BLaER1 (cell line): Measurements from ENCODE around the gene ITLN2.
"Not testable (repeated sequence)": the region's sequence is repeated elsewhere in the genome, so short reads cannot be mapped to it uniquely, and the experiment has no call there.

Source experiments
- H3K27ac ChIP-seq: shearing (Covaris generic); formaldehyde crosslinking; 2 replicates; pipeline ENCODE4 v1.8.1; 2022
- H3K27me3 ChIP-seq: shearing (Covaris generic); formaldehyde crosslinking; 2 replicates; pipeline ENCODE4 v1.8.1; 2022
- H3K36me3 ChIP-seq: shearing (Covaris generic); formaldehyde crosslinking; 2 replicates; pipeline ENCODE4 v1.8.1; 2022
- H3K4me1 ChIP-seq: shearing (Covaris generic); formaldehyde crosslinking; 2 replicates; pipeline ENCODE4 v1.8.1; 2022
- H3K4me2 ChIP-seq: shearing (Covaris generic); formaldehyde crosslinking; 2 replicates; pipeline ENCODE4 v1.8.1; 2022
- H3K4me3 ChIP-seq: shearing (Covaris generic); formaldehyde crosslinking; 2 replicates; pipeline ENCODE4 v1.8.1; 2022
- H3K9ac ChIP-seq: shearing (Covaris generic); formaldehyde crosslinking; 2 replicates; pipeline ENCODE4 v1.8.1; 2022
- H3K9me3 ChIP-seq: shearing (Covaris generic); formaldehyde crosslinking; 2 replicates; pipeline ENCODE4 v1.8.1; 2022
- H4K20me1 ChIP-seq: shearing (Covaris generic); formaldehyde crosslinking; 2 replicates; pipeline ENCODE4 v1.8.1; 2022
- Cebpa-rat ChIP-seq: shearing (Covaris generic); IDR thresholded peaks from 2 replicates; pipeline ENCODE4 v1.8.1; 2022

Gene ITLN2

GRCh38 chr1:160942926-160943325, 11.7 kb downstream of the ITLN2 start:
- H3K36me3 ChIP-seq, result no peaks in the 10 kb centered on the region
- no peak for TF ChIP-seq Cebpa-rat
- H3K4me2 ChIP-seq, result no peak overlapping the region
- H3K27ac ChIP-seq, result no peak overlapping the region
- no peaks in the 10 kb centered on the region for H3K27me3 ChIP-seq
- H3K9me3 ChIP-seq, result peaks cover 6% of the 10 kb centered on the region; the same call in 1 of the 2 replicates
- no peaks in the 10 kb centered on the region for H3K4me1 ChIP-seq
- no peak overlapping the region for H3K9ac ChIP-seq
- H4K20me1 ChIP-seq, result no peaks in the 10 kb centered on the region
- no peak overlapping the region for H3K4me3 ChIP-seq

- H3K9ac ChIP-seq, H4K20me1 ChIP-seq, H3K4me1 ChIP-seq, H3K27ac ChIP-seq, H3K27me3 ChIP-seq, H3K4me2 ChIP-seq, H3K36me3 ChIP-seq, H3K4me3 ChIP-seq: not testable (repeated sequence)
- H3K9me3 ChIP-seq, result peaks cover 37% of the 10 kb centered on the region
These were observed 17.9 kb downstream of the ITLN2 start for GRCh38 chr1:160936666-160937065.

- Histone ChIP-seq H3K27ac (no peak overlapping the region), H3K36me3 (no peaks in the 10 kb centered on the region), H4K20me1 (no peaks in the 10 kb centered on the region), H3K9me3 (peaks cover 40% of the 10 kb centered on the region), H3K9ac (no peak overlapping the region), H3K27me3 (no peaks in the 10 kb centered on the region), H3K4me2 (no peak overlapping the region), H3K4me1 (no peaks in the 10 kb centered on the region), H3K4me3 (no peak overlapping the region)
- no peak for TF ChIP-seq Cebpa-rat
These were observed 18.9 kb downstream of the ITLN2 start for GRCh38 chr1:160935527-160936258.

- H3K4me2 ChIP-seq, H3K4me3 ChIP-seq, H3K27ac ChIP-seq, H3K9ac ChIP-seq, H3K27me3 ChIP-seq, H4K20me1 ChIP-seq, H3K36me3 ChIP-seq, H3K4me1 ChIP-seq: not testable (repeated sequence)
- peaks cover 41% of the 10 kb centered on the region for H3K9me3 ChIP-seq
These were observed 21.3 kb downstream of the ITLN2 start for GRCh38 chr1:160933305-160933704.

- H3K4me3 ChIP-seq, result no peak overlapping the region
- H4K20me1 ChIP-seq, result no peaks in the 10 kb centered on the region
- peaks cover 73% of the 10 kb centered on the region for H3K9me3 ChIP-seq
- no peaks in the 10 kb centered on the region for H3K27me3 ChIP-seq
- no peaks in the 10 kb centered on the region for H3K36me3 ChIP-seq
- H3K9ac ChIP-seq, result no peak overlapping the region
- TF ChIP-seq Cebpa-rat, result no peak
- no peak overlapping the region for H3K4me2 ChIP-seq
- H3K4me1 ChIP-seq, result no peaks in the 10 kb centered on the region
- H3K27ac ChIP-seq, result no peak overlapping the region
These were observed 28.9 kb downstream of the ITLN2 start for GRCh38 chr1:160925652-160926244.

GRCh38 chr1:160924791-160925651, 29.6 kb downstream of the ITLN2 start:
- Histone ChIP-seq H3K9ac (no peak overlapping the region), H3K9me3 (peaks cover 80% of the 10 kb centered on the region), H3K4me3 (no peak overlapping the region), H3K27me3 (no peaks in the 10 kb centered on the region), H4K20me1 (no peaks in the 10 kb centered on the region), H3K4me2 (no peak overlapping the region), H3K36me3 (no peaks in the 10 kb centered on the region), H3K4me1 (no peaks in the 10 kb centered on the region), H3K27ac (no peak overlapping the region)
- TF ChIP-seq Cebpa-rat, result no peak

- Histone ChIP-seq H3K4me2 (no peak overlapping the region), H3K9ac (no peak overlapping the region), H3K4me1 (no peaks in the 10 kb centered on the region), H3K4me3 (no peak overlapping the region), H3K27ac (no peak overlapping the region), H3K9me3 (peaks cover 16% of the 10 kb centered on the region), H3K27me3 (no peaks in the 10 kb centered on the region), H3K36me3 (no peaks in the 10 kb centered on the region), H4K20me1 (no peaks in the 10 kb centered on the region)
- TF ChIP-seq Cebpa-rat, result no peak
These were observed 37.9 kb downstream of the ITLN2 start for GRCh38 chr1:160916666-160917065.

- H3K4me3 ChIP-seq, H3K9ac ChIP-seq, H3K4me1 ChIP-seq, H3K27ac ChIP-seq, H3K27me3 ChIP-seq, H3K4me2 ChIP-seq, H3K36me3 ChIP-seq, H4K20me1 ChIP-seq: not testable (repeated sequence)
- H3K9me3 ChIP-seq, result peaks cover 12% of the 10 kb centered on the region
These were observed 41.4 kb downstream of the ITLN2 start for GRCh38 chr1:160913229-160913628.

- H3K4me1 ChIP-seq, result 0 out of 2 replicates have a peak, but pooled peaks cover 7% of the 10 kb centered on the region
- H3K9me3 ChIP-seq, result peaks cover 12% of the 10 kb centered on the region
- H3K27me3 ChIP-seq, result no peaks in the 10 kb centered on the region
- H4K20me1 ChIP-seq, result no peaks in the 10 kb centered on the region
- TF ChIP-seq Cebpa-rat, result no peak
- no peak overlapping the region for H3K9ac ChIP-seq
- H3K4me2 ChIP-seq, result no peak overlapping the region
- H3K27ac ChIP-seq, result no peak overlapping the region
- no peak overlapping the region for H3K4me3 ChIP-seq
- no peaks in the 10 kb centered on the region for H3K36me3 ChIP-seq
These were observed 42.7 kb downstream of the ITLN2 start for GRCh38 chr1:160911925-160912324.

- no peak for TF ChIP-seq Cebpa-rat
- Histone ChIP-seq H4K20me1 (no peaks in the 10 kb centered on the region), H3K4me3 (no peak overlapping the region), H3K9me3 (peaks cover 12% of the 10 kb centered on the region), H3K9ac (no peak overlapping the region), H3K27me3 (no peaks in the 10 kb centered on the region), H3K27ac (no peak overlapping the region), H3K4me2 (no peak overlapping the region), H3K4me1 (0 out of 2 replicates have a peak, but pooled peaks cover 7% of the 10 kb centered on the region), H3K36me3 (no peaks in the 10 kb centered on the region)
These were observed 43.2 kb downstream of the ITLN2 start for GRCh38 chr1:160911441-160911840.
